ENCODE measurements around the gene ERN2. TPM values are rescaled to one million over a fixed set of nuclear protein-coding genes. Genes with fewer than 3 reads are reported as not detected.

Gene ERN2
- total and polyA plus RNA-seq, 9 donors, result 0.24 to 0.26 TPM; not detected in 7

DNA sequence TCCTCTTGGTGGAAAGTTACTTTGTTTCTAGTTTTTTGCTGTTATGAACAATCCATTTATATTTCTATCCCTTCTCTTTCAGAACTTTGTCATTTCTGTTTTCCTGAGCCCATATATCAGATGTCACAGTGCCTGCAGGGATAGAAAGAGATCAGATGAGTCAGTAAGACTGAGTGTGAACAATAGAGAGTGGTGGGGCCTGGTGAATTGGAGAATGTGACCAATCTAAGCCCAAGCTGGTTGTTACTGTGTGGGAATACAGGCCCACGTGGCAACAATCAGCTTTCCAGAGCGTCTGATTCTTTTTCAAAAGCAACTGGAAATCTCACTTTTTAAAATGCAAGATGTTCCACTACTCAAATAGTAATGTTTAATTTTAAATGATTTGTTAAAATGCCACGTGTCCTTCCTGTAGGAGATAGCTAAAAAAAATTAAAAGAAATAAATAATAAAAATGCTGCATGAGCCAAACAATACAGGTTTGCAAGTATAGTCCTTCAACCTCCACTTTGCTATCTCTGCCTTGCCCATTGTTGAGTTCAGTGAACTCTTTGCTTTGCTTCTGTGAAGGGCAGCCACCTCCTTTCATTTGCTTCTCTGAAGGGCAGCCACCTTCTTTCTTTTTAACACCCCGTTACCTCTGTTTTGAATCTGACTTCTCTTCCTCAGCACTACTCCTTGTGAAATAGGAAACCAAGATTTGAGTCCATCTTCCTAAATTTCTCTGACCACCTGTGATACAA lies 62.2 kb downstream of the ERN2 start:
- TF ChIP-seq, protein P1, sequence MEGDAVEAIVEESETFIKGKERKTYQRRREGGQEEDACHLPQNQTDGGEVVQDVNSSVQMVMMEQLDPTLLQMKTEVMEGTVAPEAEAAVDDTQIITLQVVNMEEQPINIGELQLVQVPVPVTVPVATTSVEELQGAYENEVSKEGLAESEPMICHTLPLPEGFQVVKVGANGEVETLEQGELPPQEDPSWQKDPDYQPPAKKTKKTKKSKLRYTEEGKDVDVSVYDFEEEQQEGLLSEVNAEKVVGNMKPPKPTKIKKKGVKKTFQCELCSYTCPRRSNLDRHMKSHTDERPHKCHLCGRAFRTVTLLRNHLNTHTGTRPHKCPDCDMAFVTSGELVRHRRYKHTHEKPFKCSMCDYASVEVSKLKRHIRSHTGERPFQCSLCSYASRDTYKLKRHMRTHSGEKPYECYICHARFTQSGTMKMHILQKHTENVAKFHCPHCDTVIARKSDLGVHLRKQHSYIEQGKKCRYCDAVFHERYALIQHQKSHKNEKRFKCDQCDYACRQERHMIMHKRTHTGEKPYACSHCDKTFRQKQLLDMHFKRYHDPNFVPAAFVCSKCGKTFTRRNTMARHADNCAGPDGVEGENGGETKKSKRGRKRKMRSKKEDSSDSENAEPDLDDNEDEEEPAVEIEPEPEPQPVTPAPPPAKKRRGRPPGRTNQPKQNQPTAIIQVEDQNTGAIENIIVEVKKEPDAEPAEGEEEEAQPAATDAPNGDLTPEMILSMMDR (IDR thresholded peaks at IDR 0.05), result no peak
- TF ChIP-seq POLR2A (IDR thresholded peaks at IDR 0.05) (no peak), EP300 (IDR thresholded peaks at IDR 0.05) (no peak)
- H3K36me3 ChIP-seq, result no peaks in the 10 kb centered on the region
- no peak overlapping the region for H3K4me3 ChIP-seq
- no peaks in the 10 kb centered on the region for H3K27me3 ChIP-seq
- H3K9me3 ChIP-seq, result no peaks in the 10 kb centered on the region
- WGBS, 3 donors, result 77 to 89% (median 88%) methylated on average over 4 of the region's 4 CpGs
- DNase-seq, result no peak
- no peaks in the 10 kb centered on the region for H3K4me1 ChIP-seq (ENCODE audit: insufficient read depth)
- intact Hi-C loops (cut with DNase I), result no loop called here
- H3K27ac ChIP-seq, result no peak overlapping the region

DNA sequence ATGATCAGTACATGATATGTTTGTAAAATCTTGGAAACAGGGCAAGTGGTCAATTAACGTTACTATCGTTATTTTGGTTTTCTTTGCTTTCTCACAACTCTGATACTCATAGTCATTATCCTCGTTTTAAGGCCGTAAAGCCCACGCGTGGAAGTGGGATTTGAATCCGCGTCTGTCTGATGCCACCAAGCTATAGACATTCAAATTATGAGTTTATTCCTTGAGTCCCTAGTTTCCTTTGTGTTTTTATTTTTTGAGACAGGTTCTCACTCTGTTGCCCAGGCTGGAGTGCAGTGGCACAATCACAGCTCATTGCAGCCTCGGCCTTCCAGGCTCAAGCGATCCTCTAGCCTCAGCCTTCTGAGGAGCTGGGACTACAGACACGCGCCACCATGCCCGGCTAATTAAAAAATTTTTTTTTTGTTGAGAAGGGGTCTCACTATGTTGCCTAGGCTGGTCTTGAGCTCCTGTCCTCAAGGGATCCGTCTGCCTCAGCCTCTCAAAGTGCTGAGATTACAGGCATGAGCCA lies 70.7 kb downstream of the ERN2 start:
- DNase-seq, result no peak
- H3K27ac ChIP-seq, result no peak overlapping the region
- WGBS, 3 donors, result 53 to 67% (median 65%) methylated on average over 14 of the region's 14 CpGs
- intact Hi-C loops (cut with DNase I), result no loop called here
- H3K9me3 ChIP-seq, result no peaks in the 10 kb centered on the region
- TF ChIP-seq EP300 (IDR thresholded peaks at IDR 0.05) (no peak), POLR2A (IDR thresholded peaks at IDR 0.05) (no peak)
- TF ChIP-seq, protein P1 (IDR thresholded peaks at IDR 0.05), result no peak
- peaks cover 9% of the 10 kb centered on the region for H3K4me1 ChIP-seq (ENCODE audit: insufficient read depth)
- peak overlapping the region; percentile 61 for H3K4me3 ChIP-seq
- H3K36me3 ChIP-seq, result no peaks in the 10 kb centered on the region
- no peaks in the 10 kb centered on the region for H3K27me3 ChIP-seq

DNA sequence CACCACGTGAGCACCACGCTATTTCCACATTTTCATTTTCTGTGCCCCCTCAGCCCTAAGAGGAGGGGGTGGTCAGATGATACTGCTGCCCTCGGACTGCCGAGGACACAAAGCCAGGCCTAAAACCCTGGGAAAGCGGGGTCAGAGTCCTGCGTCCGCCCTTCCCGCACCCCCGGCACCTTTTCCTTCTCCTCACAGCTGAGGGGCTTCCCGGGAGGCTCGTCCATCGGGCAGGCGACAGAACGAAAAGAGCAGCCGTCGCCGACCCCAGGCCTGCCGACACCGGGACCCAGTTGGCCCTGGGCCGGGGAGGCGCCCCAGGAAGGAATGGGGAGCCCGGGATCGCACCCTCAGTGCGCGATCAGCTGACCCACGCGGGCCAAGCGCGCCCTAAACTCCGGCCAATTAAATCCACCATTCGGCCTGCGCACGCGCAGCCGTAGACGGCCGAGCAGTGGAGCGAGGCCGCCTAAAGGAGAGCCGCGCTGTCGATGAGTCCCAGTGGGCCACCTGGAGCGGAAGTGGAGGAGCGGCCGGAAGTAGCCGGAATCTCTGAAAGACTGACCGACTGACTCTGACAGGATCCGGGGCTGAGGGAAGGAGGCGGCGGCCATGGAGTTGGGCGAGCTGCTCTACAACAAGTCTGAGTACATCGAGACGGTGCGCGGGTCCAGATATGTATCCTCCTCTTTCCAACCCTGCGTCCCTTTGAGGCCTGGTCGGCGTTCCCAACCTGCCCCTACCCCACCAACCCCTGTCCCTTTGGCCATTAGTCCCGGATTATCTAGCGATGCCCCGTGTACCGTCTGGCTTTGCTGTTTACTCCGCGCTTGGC lies 71.9 kb downstream of the ERN2 start, which contains the start of the genes DCTN5 and PALB2:
DCTN5 (plus strand) TSS at position 536 of the 835 bp plus-strand sequence; CDS start at position 613, 77 bp downstream.
PALB2 (minus strand) TSS at position 380 of the 835 bp plus-strand sequence; CDS start at position 227, 153 bp downstream.
- Histone ChIP-seq H3K27ac (peak within 1 kb of the TSS; percentile 55 to 56), H3K36me3 (no peaks in the 10 kb centered on the region), H3K27me3 (no peaks in the 10 kb centered on the region), H3K4me1 (ENCODE audit: insufficient read depth) (peaks cover 9% of the 10 kb centered on the region), H3K4me3 (peak within 1 kb of the TSS; percentile 61), H3K9me3 (no peaks in the 10 kb centered on the region)
- WGBS, 3 donors, result 0% methylated on average over 58 to 64 of the region's 64 CpGs
- TF ChIP-seq, protein P1 (IDR thresholded peaks at IDR 0.05), result no peak
- TF ChIP-seq POLR2A (IDR thresholded peaks at IDR 0.05) (no peak), EP300 (IDR thresholded peaks at IDR 0.05) (no peak)
- intact Hi-C loops (cut with DNase I), result no loop called here
- DNase-seq, result peak; percentile 84 to 93 (median 88)

DNA sequence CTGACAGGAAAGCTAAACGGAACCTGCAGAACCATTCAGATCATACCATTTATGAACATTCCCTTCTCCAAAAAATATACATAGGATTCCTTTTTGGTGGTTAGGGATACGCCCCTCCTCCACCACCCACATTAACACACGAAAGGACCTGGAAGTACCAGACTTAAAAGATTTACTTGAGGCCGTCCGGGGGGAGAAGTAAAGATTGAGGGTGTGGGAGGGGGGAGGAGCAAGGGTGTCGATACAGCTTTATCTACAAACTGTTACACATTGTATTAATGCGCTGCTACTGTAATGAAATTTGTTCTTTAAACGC lies 72.4 kb downstream of the ERN2 start:
- no peaks in the 10 kb centered on the region for H3K27me3 ChIP-seq
- no peaks in the 10 kb centered on the region for H3K9me3 ChIP-seq
- no peaks in the 10 kb centered on the region for H3K36me3 ChIP-seq
- H3K4me1 ChIP-seq (ENCODE audit: insufficient read depth), result peaks cover 9% of the 10 kb centered on the region
- TF ChIP-seq EP300 (IDR thresholded peaks at IDR 0.05), result no peak
- no peak for TF ChIP-seq POLR2A (IDR thresholded peaks at IDR 0.05)
- TF ChIP-seq, protein P1 (IDR thresholded peaks at IDR 0.05), result no peak
- H3K27ac ChIP-seq, result peak overlapping the region in 1 of 2 donors; percentile 56
- intact Hi-C loops (cut with DNase I), result no loop called here
- 0 to 1% (median 1%) methylated on average over 8 of the region's 8 CpGs for WGBS, 3 donors
- peak overlapping the region; percentile 61 for H3K4me3 ChIP-seq
- DNase-seq, result no peak
